Ovary (tissue), 9 donors: ENCODE data around the gene FNDC8. TPM values are rescaled to one million over a fixed set of nuclear protein-coding genes. Genes with fewer than 3 reads are reported as not detected.

ENCODE experiments used
- DNase-seq, 5 donors: peaks; one replicate each; pipeline ENCODE4 v3.0.0-alpha.2; 2019 to 2020
- H3K27ac ChIP-seq, 2 donors: fragments of 200-600 bp; one replicate each; pipeline versions ENCODE4 v1.5.1 to v1.8.0; 2019 to 2022
- H3K27me3 ChIP-seq: fragments of 200-600 bp; one replicate; pipeline ENCODE4 v1.8.0; 2022
- H3K36me3 ChIP-seq: fragments of 200-600 bp; sonication (generic); one replicate; pipeline ENCODE4 v1.5.1; 2019
- H3K4me1 ChIP-seq: one replicate; pipeline ENCODE4 v1.8.1; 2013; ENCODE audit warnings: mild to moderate bottlenecking, moderate library complexity; ENCODE audit not compliant: insufficient read depth
- H3K4me3 ChIP-seq: fragments of 200-600 bp; sonication (generic); one replicate; pipeline ENCODE4 v1.5.1; 2017
- H3K9me3 ChIP-seq, 2 donors: fragments of 200-600 bp in 1 of 2; sonication (generic) in 1 of 2; one replicate each; pipeline versions ENCODE4 v1.5.1 to v1.8.1; 2013 to 2019; ENCODE audit warnings: mild to moderate bottlenecking in 1 of 2, moderate library complexity in 1 of 2
- EP300 ChIP-seq: sonication (generic); formaldehyde crosslinking; IDR thresholded peaks from one replicate; pipeline ENCODE4 v1.6.1; 2017; ENCODE audit warnings: antibody characterized with exemption
- POLR2A ChIP-seq: fragments of 450-650 bp; IDR thresholded peaks from one replicate; pipeline ENCODE4 v1.6.1; 2017; ENCODE audit warnings: antibody characterized with exemption, mild to moderate bottlenecking, moderate library complexity
- WGBS, 3 donors: extraction: QIAGEN DNeasy Blood & Tissue Kit in 1 of 3; methylation state at CpG; one replicate each; pipeline versions ENCODE4 v1.1.5 to v1.1.7; 2013 to 2017; 5-methylcytosine and 5-hydroxymethylcytosine counted together
- intact Hi-C, 4 donors: fragments of 100-400 bp; cut with DNase I; formaldehyde crosslinking; loops; one replicate each; pipeline versions ENCODE4 v1.11.0 to v1.15.1; 2022 to 2023
- polyA plus RNA-seq, 2 donors: library from polyadenylated mRNA; stranded (reverse); fragments of 200-250 nt in 1 of 2; fragments of 350-450 nt in 1 of 2; fragmentation: Illumina TruSeq in 1 of 2; extraction: RNeasy Lipid Tissue Mini Kit (QIAGEN cat#74804) in 1 of 2; gene quantifications; one replicate each; pipeline ENCODE4 v1.2.3, GENCODE V29; 2013 to 2014
- total RNA-seq, 7 donors: library from RNA; depleted of rRNA in 2 of 7; stranded (reverse); fragments of >200 nt in 2 of 7; fragmentation: NEBNext Ultra II Directional in 3 of 7; extraction: Animal tissue kit (Norgen Biotek cat#: 25700) in 3 of 7; gene quantifications; one replicate each; pipeline versions ENCODE4 v1.1.0 to v1.2.4, GENCODE V29; 2016 to 2023
- TF ChIP-seq, protein P1 (sequence below), 3 donors: fragments of 450-650 bp in 2 of 3; fragments of 200-600 bp in 1 of 3; IDR thresholded peaks; one replicate each; pipeline versions ENCODE4 v1.5.1 to v1.8.0; 2016 to 2022; ENCODE audit warnings: antibody characterized with exemption in 3 of 3, mild to moderate bottlenecking in 1 of 3
- donor health status: DM: no; HTN: no; CAD: no; lungs with moderate emphysema.
- donor health status: DM: no; HTN: no; CAD: no.
- donor health status: Bipolar disorder and iron deficiency.
- donor health status: DM: yes; HTN: yes; CAD: no.
- donor health status: DM: no; HTN: no; CAD: no.
- donor health status: DM: yes; HTN: yes; CAD: no.

The FNDC8 gene
- total and polyA plus RNA-seq, 9 donors, result not detected

DNA sequence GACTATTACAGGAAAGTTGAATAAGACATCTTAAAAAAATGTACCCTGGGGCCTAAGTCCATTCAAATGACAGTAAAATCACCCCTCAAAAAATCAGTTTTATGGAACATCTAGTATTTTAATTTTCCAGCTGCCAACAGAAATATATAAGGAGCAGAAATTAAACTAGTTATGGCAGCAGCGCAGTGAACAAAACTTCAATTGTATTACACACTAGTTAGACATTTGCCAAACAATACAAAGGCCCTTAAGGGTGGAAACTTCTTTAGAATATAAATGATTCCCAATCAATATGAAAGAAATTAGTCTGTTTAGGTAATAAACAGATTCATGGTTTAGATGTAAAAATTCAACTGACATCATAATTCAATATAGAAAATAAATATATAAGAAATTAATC, 39.8 kb upstream of the FNDC8 start:
- intact Hi-C loops, result loop anchor here in 3 of 4 donors (10.0 kb wide), 3 partner anchors 87 to 117 kb away; partner anchors contain the start of genes CCT6B (in 2 of the 3), ZNF830 (in 2 of the 3) and LIG3 (in 1 of the 3)
- Histone ChIP-seq H3K4me3 (no peak overlapping the region), H3K9me3 (no peaks in the 10 kb centered on the region), H3K4me1 (no peaks in the 10 kb centered on the region), H3K27me3 (no peaks in the 10 kb centered on the region), H3K36me3 (no peaks in the 10 kb centered on the region), H3K27ac (no peak overlapping the region)
- TF ChIP-seq POLR2A (no peak), EP300 (no peak)
- TF ChIP-seq, protein P1, sequence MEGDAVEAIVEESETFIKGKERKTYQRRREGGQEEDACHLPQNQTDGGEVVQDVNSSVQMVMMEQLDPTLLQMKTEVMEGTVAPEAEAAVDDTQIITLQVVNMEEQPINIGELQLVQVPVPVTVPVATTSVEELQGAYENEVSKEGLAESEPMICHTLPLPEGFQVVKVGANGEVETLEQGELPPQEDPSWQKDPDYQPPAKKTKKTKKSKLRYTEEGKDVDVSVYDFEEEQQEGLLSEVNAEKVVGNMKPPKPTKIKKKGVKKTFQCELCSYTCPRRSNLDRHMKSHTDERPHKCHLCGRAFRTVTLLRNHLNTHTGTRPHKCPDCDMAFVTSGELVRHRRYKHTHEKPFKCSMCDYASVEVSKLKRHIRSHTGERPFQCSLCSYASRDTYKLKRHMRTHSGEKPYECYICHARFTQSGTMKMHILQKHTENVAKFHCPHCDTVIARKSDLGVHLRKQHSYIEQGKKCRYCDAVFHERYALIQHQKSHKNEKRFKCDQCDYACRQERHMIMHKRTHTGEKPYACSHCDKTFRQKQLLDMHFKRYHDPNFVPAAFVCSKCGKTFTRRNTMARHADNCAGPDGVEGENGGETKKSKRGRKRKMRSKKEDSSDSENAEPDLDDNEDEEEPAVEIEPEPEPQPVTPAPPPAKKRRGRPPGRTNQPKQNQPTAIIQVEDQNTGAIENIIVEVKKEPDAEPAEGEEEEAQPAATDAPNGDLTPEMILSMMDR (IDR thresholded peaks at IDR 0.05), result no peak
- no peak for DNase-seq
- WGBS, 3 donors, result 96 to 99% (median 98%) methylated on average over 1 of the region's 1 CpG

- Histone ChIP-seq H3K27ac (no peak overlapping the region), H3K27me3 (no peaks in the 10 kb centered on the region), H3K36me3 (no peaks in the 10 kb centered on the region), H3K4me3 (no peak overlapping the region), H3K4me1 (no peaks in the 10 kb centered on the region), H3K9me3 (no peaks in the 10 kb centered on the region)
- intact Hi-C loops, result loop anchor here in 3 of 4 donors (10.0 kb wide), 3 partner anchors 87 to 117 kb away; partner anchors contain the start of genes CCT6B (in 2 of the 3), ZNF830 (in 2 of the 3) and LIG3 (in 1 of the 3)
- no peak for TF ChIP-seq EP300
- TF ChIP-seq, protein P1 (IDR thresholded peaks at IDR 0.05), result no peak
- TF ChIP-seq POLR2A, result no peak
- WGBS, 3 donors, result 39 to 59% (median 47%) methylated on average over 3 of the region's 3 CpGs
- no peak for DNase-seq
Observed at GRCh38 chr17:35082073-35082657, 39.2 kb upstream of the FNDC8 start.

- H3K36me3 ChIP-seq, result no peaks in the 10 kb centered on the region
- no peak overlapping the region for H3K4me3 ChIP-seq
- DNase-seq, result no peak
- H3K27me3 ChIP-seq, result no peaks in the 10 kb centered on the region
- 74 to 87% (median 84%) methylated on average over 2 of the region's 2 CpGs for WGBS, 3 donors
- H3K27ac ChIP-seq, result no peak overlapping the region
- intact Hi-C loops, result loop anchor here in 3 of 4 donors (10.0 kb wide), 3 partner anchors 88 to 118 kb away; partner anchors contain the start of genes CCT6B (in 2 of the 3), ZNF830 (in 2 of the 3) and LIG3 (in 1 of the 3)
- TF ChIP-seq, protein P1 (IDR thresholded peaks at IDR 0.05), result no peak
- no peak for TF ChIP-seq EP300
- TF ChIP-seq POLR2A, result no peak
- H3K9me3 ChIP-seq, result no peaks in the 10 kb centered on the region
- peaks cover 4% of the 10 kb centered on the region for H3K4me1 ChIP-seq
Observed at GRCh38 chr17:35083071-35083470, 38.3 kb upstream of the FNDC8 start.

DNA sequence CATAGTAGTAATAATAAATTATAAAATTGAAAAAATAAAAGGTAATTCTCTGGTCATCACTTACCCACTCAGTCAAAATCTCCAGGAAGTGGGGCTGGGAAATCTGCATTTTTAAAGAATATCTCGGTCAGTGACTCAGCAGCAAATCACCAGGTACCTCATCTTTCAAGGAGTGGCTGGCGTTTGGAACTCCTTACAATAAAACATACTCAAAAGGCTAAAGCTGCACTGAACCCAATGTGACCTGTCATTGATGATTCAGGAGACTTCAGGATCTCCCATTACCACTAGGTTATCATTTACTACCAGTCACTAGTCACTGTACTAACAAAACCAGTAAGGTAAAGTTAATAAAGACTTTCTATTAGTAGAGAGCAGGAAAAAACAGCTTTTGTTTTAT, 36.4 kb upstream of the FNDC8 start:
- Histone ChIP-seq H3K4me1 (peaks cover 6% of the 10 kb centered on the region), H3K36me3 (no peaks in the 10 kb centered on the region), H3K9me3 (no peaks in the 10 kb centered on the region), H3K27ac (no peak overlapping the region), H3K4me3 (no peak overlapping the region), H3K27me3 (no peaks in the 10 kb centered on the region)
- no peak for TF ChIP-seq EP300
- TF ChIP-seq POLR2A, result no peak
- TF ChIP-seq, protein P1 (IDR thresholded peaks at IDR 0.05), result no peak
- intact Hi-C loops, result loop anchor here in 3 of 4 donors (10.0 kb wide), 3 partner anchors 90 to 120 kb away; partner anchors contain the start of genes CCT6B (in 2 of the 3), ZNF830 (in 2 of the 3) and LIG3 (in 1 of the 3)
- WGBS, 3 donors, result 80 to 83% (median 81%) methylated on average over 2 of the region's 2 CpGs
- DNase-seq, result no peak
